IMR-90 (cell line): ENCODE data around the gene HLA-DPA1. TPM values are rescaled to one million over a fixed set of nuclear protein-coding genes. Genes with fewer than 3 reads are reported as not detected.

Source experiments
- ATAC-seq: fragments of 200-7000 bp; cut with Tn5 transposase; 2 replicates; pipeline ENCODE4 v1.9.1; 2020; ENCODE audit warnings: low read depth, mild to moderate bottlenecking, moderate library complexity
- BruUV-seq: library from RNA; stranded (reverse); fragments of 400-500 nt; replicated peaks from 2 replicates; lab custom pipeline; 2021; lab: Mats Ljungman, UMichigan
- CTCF ChIA-PET: fragments of 300-600 bp; formaldehyde crosslinking; extraction: SDS; loops from one replicate; lab custom pipeline; 2021; ENCODE audit warnings: antibody characterized with exemption; lab: Yijun Ruan, JAX
- POLR2A ChIA-PET: fragments of 300-600 bp; sonication (Branson Sonifier 250); formaldehyde crosslinking; loops from one replicate; lab custom pipeline; 2022; ENCODE audit warnings: antibody characterized with exemption; ENCODE audit not compliant: unreplicated experiment; lab: Charles Lee
- DNase-seq: peaks from one replicate; pipeline ENCODE4 v3.0.0; 2013
- H2AFZ ChIP-seq: replicated peaks from 2 replicates; pipeline ENCODE3; 2013; ENCODE audit warnings: low read length, mild to moderate bottlenecking; ENCODE audit not compliant: poor library complexity
- H2AK5ac ChIP-seq: 2 replicates; pipeline ENCODE4 v1.6.1; 2013; ENCODE audit warnings: low read depth, low read length, inconsistent platforms
- H2AK9ac ChIP-seq: replicated peaks from 2 replicates; pipeline ENCODE3; 2013; ENCODE audit warnings: mild to moderate bottlenecking, low read depth, low read length, moderate library complexity; ENCODE audit not compliant: poor library complexity
- H2BK120ac ChIP-seq: 2 replicates; pipeline ENCODE4 v1.6.1; 2013; ENCODE audit warnings: low read depth, low read length, inconsistent platforms
- H2BK15ac ChIP-seq: 3 replicates; pipeline ENCODE4 v1.6.1; 2013; ENCODE audit warnings: low read depth, low read length, inconsistent platforms
- H2BK20ac ChIP-seq: 2 replicates; pipeline ENCODE4 v1.6.1; 2013; ENCODE audit warnings: low read depth, mild to moderate bottlenecking, inconsistent platforms, low read length, moderate library complexity
- H2BK5ac ChIP-seq: 2 replicates; pipeline ENCODE4 v1.6.1; 2013; ENCODE audit warnings: mild to moderate bottlenecking, low read depth, low read length, inconsistent platforms; ENCODE audit not compliant: poor library complexity, severe bottlenecking
- H3K14ac ChIP-seq: replicated peaks from 2 replicates; pipeline ENCODE4 v1.6.1; 2013; ENCODE audit warnings: low read depth, low read length, inconsistent platforms
- H3K18ac ChIP-seq: 2 replicates; pipeline ENCODE4 v1.6.1; 2013; ENCODE audit warnings: low read depth, low read length, control low read depth
- H3K23ac ChIP-seq: 2 replicates; pipeline ENCODE4 v1.6.1; 2013; ENCODE audit warnings: low read depth, low read length, inconsistent platforms
- H3K27ac ChIP-seq: 2 replicates; pipeline ENCODE4 v1.5.1; 2013; ENCODE audit warnings: mild to moderate bottlenecking, control low read depth, low read length; ENCODE audit not compliant: insufficient read depth
- H3K27me3 ChIP-seq: 2 replicates; pipeline ENCODE4 v1.6.1; 2013; ENCODE audit warnings: low read length; ENCODE audit not compliant: control insufficient read depth, insufficient read depth
- H3K36me3 ChIP-seq: 2 replicates; pipeline ENCODE4 v1.6.1; 2013; ENCODE audit warnings: low read length, mixed read lengths; ENCODE audit not compliant: control insufficient read depth, insufficient read depth
- H3K4ac ChIP-seq: 2 replicates; pipeline ENCODE4 v1.6.1; 2013; ENCODE audit warnings: low read depth, low read length, inconsistent platforms
- H3K4me1 ChIP-seq: 2 replicates; pipeline ENCODE4 v1.6.1; 2013; ENCODE audit warnings: low read length, mixed read lengths; ENCODE audit not compliant: control insufficient read depth, insufficient read depth
- H3K4me2 ChIP-seq: 2 replicates; pipeline ENCODE4 v1.6.1; 2013; ENCODE audit warnings: low read depth, mild to moderate bottlenecking, control low read depth, low read length, moderate library complexity
- H3K4me3 ChIP-seq: 2 replicates; pipeline ENCODE4 v1.5.1; 2013; ENCODE audit warnings: low read depth, mild to moderate bottlenecking, control low read depth, low read length, moderate library complexity; ENCODE audit not compliant: insufficient read depth
- H3K56ac ChIP-seq: 2 replicates; pipeline ENCODE4 v1.6.1; 2013; ENCODE audit warnings: low read length, inconsistent platforms; ENCODE audit not compliant: insufficient read depth; ENCODE audit errors: extremely low read depth
- H3K79me1 ChIP-seq, 2 experiments: 2 replicates each; pipeline ENCODE4 v1.6.1; 2013; ENCODE audit warnings: low read length in 2 of 2, inconsistent platforms in 1 of 2, low read depth in 1 of 2
- H3K9ac ChIP-seq: 2 replicates; pipeline ENCODE4 v1.6.1; 2013; ENCODE audit warnings: low read depth, low read length, control low read depth
- H3K9me1 ChIP-seq: 2 replicates; pipeline ENCODE4 v1.6.1; 2013; ENCODE audit warnings: low read length, inconsistent platforms; ENCODE audit not compliant: insufficient read depth
- H3K9me3 ChIP-seq: 2 replicates; pipeline ENCODE4 v1.6.1; 2013; ENCODE audit warnings: low read length; ENCODE audit not compliant: control insufficient read depth, insufficient read depth
- H4K20me1 ChIP-seq: 2 replicates; pipeline ENCODE4 v1.6.1; 2013; ENCODE audit warnings: low read length, inconsistent platforms; ENCODE audit not compliant: insufficient read depth
- H4K5ac ChIP-seq: 2 replicates; pipeline ENCODE4 v1.6.1; 2013; ENCODE audit warnings: mild to moderate bottlenecking, low read depth, low read length, control low read depth
- H4K8ac ChIP-seq, 2 experiments: 2 replicates each; pipeline ENCODE4 v1.6.1; 2013; ENCODE audit warnings: low read depth in 2 of 2, low read length in 2 of 2, control low read depth in 1 of 2, inconsistent platforms in 1 of 2
- H4K91ac ChIP-seq: 2 replicates; pipeline ENCODE4 v1.6.1; 2013; ENCODE audit warnings: low read depth, low read length, inconsistent platforms; ENCODE audit not compliant: insufficient read depth
- BHLHE40 ChIP-seq: fragments of 150-350 bp; IDR thresholded peaks from 2 replicates; pipeline ENCODE4 v1.6.1; 2016; ENCODE audit warnings: mild to moderate bottlenecking, low read depth, low read length
- CEBPB ChIP-seq: IDR thresholded peaks from 2 replicates; pipeline ENCODE4 v1.6.1; 2012; ENCODE audit warnings: low read depth, low read length, improper control_type of control experiment
- CHD1 ChIP-seq: IDR thresholded peaks from 2 replicates; pipeline ENCODE4 v1.6.1; 2012; ENCODE audit warnings: low read depth, low read length, improper control_type of control experiment
- CTCF ChIP-seq: conservative IDR thresholded peaks from 2 replicates; pipeline ENCODE4 v1.5.1; 2012; ENCODE audit warnings: mild to moderate bottlenecking, low read depth, low read length, improper control_type of control experiment
- ELK1 ChIP-seq: fragments of 150-350 bp; IDR thresholded peaks from 2 replicates; pipeline ENCODE4 v1.6.1; 2016; ENCODE audit warnings: low read depth, mild to moderate bottlenecking, low read length, moderate library complexity, borderline replicate concordance
- FOS ChIP-seq: fragments of 150-350 bp; IDR thresholded peaks from 2 replicates; pipeline ENCODE4 v1.6.1; 2016; ENCODE audit warnings: low read depth, low read length
- MAFK ChIP-seq: IDR thresholded peaks from 2 replicates; pipeline ENCODE4 v1.6.1; 2012; ENCODE audit warnings: low read depth, low read length, improper control_type of control experiment
- MAZ ChIP-seq: IDR thresholded peaks from 2 replicates; pipeline ENCODE4 v1.6.1; 2012; ENCODE audit warnings: low read depth, mild to moderate bottlenecking, low read length, improper control_type of control experiment, moderate library complexity, borderline replicate concordance
- MXI1 ChIP-seq: IDR thresholded peaks from 2 replicates; pipeline ENCODE4 v1.6.1; 2012; ENCODE audit warnings: low read depth, mild to moderate bottlenecking, low read length, moderate library complexity, borderline replicate concordance
- NFE2L2 ChIP-seq: fragments of 150-350 bp; IDR thresholded peaks from 2 replicates; pipeline ENCODE4 v1.6.1; 2016; ENCODE audit warnings: low read depth, mild to moderate bottlenecking, low read length
- POLR2A ChIP-seq: IDR thresholded peaks from 2 replicates; pipeline ENCODE4 v1.6.1; 2012; ENCODE audit warnings: mild to moderate bottlenecking, low read depth, low read length
- RAD21 ChIP-seq: IDR thresholded peaks from 2 replicates; pipeline ENCODE4 v1.6.1; 2012; ENCODE audit warnings: low read length, improper control_type of control experiment
- RCOR1 ChIP-seq: IDR thresholded peaks from 2 replicates; pipeline ENCODE4 v1.6.1; 2012; ENCODE audit warnings: mild to moderate bottlenecking, low read length, improper control_type of control experiment; ENCODE audit not compliant: insufficient replicate concordance
- RFX5 ChIP-seq: IDR thresholded peaks from 2 replicates; pipeline ENCODE4 v1.8.0; 2012; ENCODE audit warnings: low read depth, mild to moderate bottlenecking, low read length, moderate library complexity
- SMC3 ChIP-seq: fragments of 150-350 bp; IDR thresholded peaks from 2 replicates; pipeline ENCODE4 v1.6.1; 2016; ENCODE audit warnings: low read depth, mild to moderate bottlenecking, antibody characterized with exemption, low read length, moderate library complexity
- USF2 ChIP-seq: fragments of 150-350 bp; IDR thresholded peaks from 2 replicates; pipeline ENCODE4 v1.6.1; 2017; ENCODE audit warnings: mild to moderate bottlenecking, antibody characterized with exemption, low read length, low read depth
- WGBS, 2 experiments: methylation state at CpG; one replicate each; pipeline versions ENCODE4 v1.1.5 to v1.1.7; 2013; ENCODE audit warnings: missing lambda C conversion rate in 2 of 2; ENCODE audit not compliant: insufficient read length in 1 of 2; ENCODE audit errors: extremely low coverage in 2 of 2; 5-methylcytosine and 5-hydroxymethylcytosine counted together
- dilution Hi-C: fragments of 300-500 bp; cut with HindIII; formaldehyde crosslinking; loops from one replicate; pipeline ENCODE4 v1.14.3; 2018; ENCODE audit warnings: low sequenced_read_pairs; ENCODE audit not compliant: unreplicated experiment
- in situ Hi-C: fragments of 300-500 bp; cut with MboI; formaldehyde crosslinking; loops from 3 replicates; pipeline ENCODE4 v1.14.3; 2019; ENCODE audit warnings: low sequenced_read_pairs, inconsistent platforms, mixed read lengths
- intact Hi-C: fragments of 100-400 bp; cut with micrococcal nuclease; formaldehyde crosslinking; loops from 2 replicates; pipeline ENCODE4 v1.10.0; 2022
- polyA plus RNA-seq, 3 experiments: library from polyadenylated mRNA; depleted of rRNA; stranded (reverse); fragments of >200 nt; gene quantifications; 2 replicates each; pipeline ENCODE4 v1.2.3, GENCODE V29; 2012; ENCODE audit warnings: low replicate concordance in 1 of 3
- total RNA-seq: library from RNA; depleted of rRNA; stranded (reverse); fragments of >200 nt; gene quantifications from 2 replicates; pipeline ENCODE4 v1.2.3, GENCODE V29; 2012

Gene HLA-DPA1
- total and polyA plus RNA-seq, 2 of the 4 experiments (the other 2 are of a cell fraction) = not detected

GRCh38 chr6:33034554-33034953 lies 38.9 kb downstream of the HLA-DPA1 start:
- CTCF ChIA-PET = no interaction called here
- Histone ChIP-seq H3K14ac (no peak overlapping the region), H3K4me3 (no peak overlapping the region), H3K4me1 (no peaks in the 10 kb centered on the region), H2BK120ac (no peak overlapping the region), H4K5ac (no peak overlapping the region), H3K79me1 (no peaks in the 10 kb centered on the region), H3K4ac (no peak overlapping the region), H2BK5ac (no peak overlapping the region), H2BK20ac (no peak overlapping the region), H3K36me3 (no peaks in the 10 kb centered on the region), H2AK9ac (no peak overlapping the region), H3K9ac (no peak overlapping the region), H2BK15ac (no peak overlapping the region), H3K9me1 (no peaks in the 10 kb centered on the region), H3K4me2 (no peak overlapping the region), H4K8ac (no peak overlapping the region), H3K27ac (no peak overlapping the region), H4K91ac (no peak overlapping the region), H3K18ac (no peak overlapping the region), H2AK5ac (no peak overlapping the region), H2AFZ (no peak overlapping the region), H3K9me3 (no peaks in the 10 kb centered on the region), H4K20me1 (no peaks in the 10 kb centered on the region), H3K27me3 (peaks cover 18% of the 10 kb centered on the region), H3K23ac (no peak overlapping the region), H3K56ac (no peak overlapping the region)
- intact Hi-C loops (no loop called here), in situ Hi-C loops (no loop called here), dilution Hi-C loops (no loop called here)
- TF ChIP-seq POLR2A (no peak), CEBPB (no peak), MXI1 (no peak), RCOR1 (no peak), MAFK (no peak), ELK1 (no peak), FOS (no peak), NFE2L2 (no peak), BHLHE40 (no peak), RAD21 (no peak), SMC3 (no peak), RFX5 (no peak), USF2 (no peak), CTCF (no peak), CHD1 (no peak), MAZ (no peak)
- ATAC-seq (no peak), DNase-seq (no peak)
- POLR2A ChIA-PET = no interaction called here
- no CpG with 5 or more reads among the region's 1 CpG for WGBS, 2 experiments
- no TSS peak for BruUV-seq
